GM19025 (cell line): ENCODE results near the gene ZNG1B.
"Not testable (repeated sequence)": the region's sequence is repeated elsewhere in the genome, so short reads cannot be mapped to it uniquely, and the experiment has no call there.

Source experiments
- ATAC-seq: cut with Tn5 transposase; IDR thresholded peaks from one replicate; pipeline ENCODE4 v1.9.1; 2021; ENCODE audit warnings: mild to moderate bottlenecking, low read depth, moderate library complexity; ENCODE audit not compliant: unreplicated experiment

Gene ZNG1B

GRCh38 chr2:113437508-113438465, at the start of gene ZNG1B:
Gene ZNG1B, plus strand, starts transcription at chr2:113437691. Its CDS starts 178 bp downstream, at chr2:113437869.
- not testable (repeated sequence) for ATAC-seq

- peak; percentile 60 for ATAC-seq
Observed at GRCh38 chr2:113390124-113390849, 47.2 kb upstream of the ZNG1B start.

DNA sequence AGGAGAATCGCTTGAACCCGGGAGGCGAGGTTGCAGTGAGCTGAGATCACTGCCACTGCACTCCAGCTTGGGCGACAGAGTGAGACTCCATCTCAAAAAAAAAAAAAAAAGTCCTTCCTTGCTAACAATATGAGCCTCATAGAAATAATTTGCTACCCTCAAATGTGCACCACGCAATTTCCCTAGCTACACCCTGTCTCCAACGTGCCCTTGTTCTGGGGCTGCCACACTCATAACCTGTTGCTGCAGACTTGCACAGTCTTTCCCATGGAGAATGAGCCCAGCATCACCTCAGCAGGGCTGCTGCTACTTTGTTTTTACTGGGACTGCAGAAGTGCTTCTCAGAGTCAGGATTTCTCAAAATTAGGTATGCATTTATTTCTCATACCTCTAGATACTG, 46.4 kb upstream of the ZNG1B start:
- no peak for ATAC-seq

- ATAC-seq: no peak
Observed at GRCh38 chr2:113406114-113406513, 31.4 kb upstream of the ZNG1B start.

DNA sequence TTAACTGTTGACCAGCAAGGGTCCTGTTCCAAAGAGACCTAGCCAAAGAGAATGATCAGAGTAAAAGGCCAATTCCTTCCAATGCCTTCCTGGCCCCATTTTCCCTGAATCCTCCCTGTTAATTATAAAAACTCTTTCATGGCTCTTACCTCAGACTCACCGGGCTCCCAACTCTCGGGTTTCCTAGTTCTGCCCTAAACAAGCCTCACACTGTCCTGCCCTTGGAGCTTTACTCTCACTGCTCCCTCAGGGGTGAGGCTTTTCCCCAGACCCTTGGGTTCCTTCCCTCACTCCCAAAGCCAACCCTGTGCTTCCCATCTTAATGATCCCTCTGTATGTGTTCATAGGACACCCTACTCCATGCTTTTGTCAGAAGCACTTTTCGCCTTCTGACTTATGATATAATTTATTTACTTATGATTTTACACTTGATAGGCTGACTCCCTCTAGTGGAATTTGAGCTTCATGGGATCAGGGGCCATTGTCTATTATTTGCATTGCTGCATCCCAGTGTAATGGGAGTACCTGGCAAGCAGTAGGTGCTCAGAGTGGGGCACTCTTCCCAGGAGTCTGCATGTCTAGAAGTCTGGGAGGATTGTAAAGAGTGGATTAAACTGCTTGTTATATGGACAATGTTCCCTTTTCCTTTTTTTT, 29.9 kb upstream of the ZNG1B start:
- ATAC-seq: no peak

DNA sequence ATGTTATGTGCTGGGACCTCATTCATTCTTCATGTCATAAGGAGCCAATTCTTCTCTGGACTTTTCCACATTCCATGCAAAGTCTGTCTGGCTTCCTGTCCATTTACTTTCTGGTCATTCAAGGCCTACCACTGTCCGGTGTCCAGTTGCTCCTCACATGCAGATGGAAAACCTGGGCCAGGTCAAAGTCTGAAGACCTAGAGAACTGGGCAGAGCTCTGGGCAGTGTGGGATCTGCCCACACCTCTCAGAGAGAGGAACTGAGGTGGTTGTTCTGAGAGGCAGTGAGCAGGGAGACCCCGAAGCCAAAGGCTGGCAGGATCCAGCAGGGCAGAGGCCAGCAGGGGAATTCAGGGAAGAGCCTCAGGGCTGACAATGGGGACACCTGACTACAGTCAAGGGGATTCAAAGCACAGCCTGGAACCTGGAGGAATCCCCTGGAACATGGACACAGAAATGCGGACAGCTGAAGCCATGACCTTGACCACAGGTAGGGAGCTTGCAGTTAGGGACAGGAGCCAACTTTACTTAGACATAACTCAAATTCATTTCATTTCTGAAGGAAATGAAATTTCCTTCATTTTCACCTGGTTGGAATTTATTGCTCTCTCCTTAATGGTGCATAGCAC, 25.7 kb upstream of the ZNG1B start:
- ATAC-seq: not testable (repeated sequence)

GRCh38 chr2:113412774-113413173, 24.7 kb upstream of the ZNG1B start:
- not testable (repeated sequence) for ATAC-seq

GRCh38 chr2:113431773-113432172, 5.7 kb upstream of the ZNG1B start:
- ATAC-seq: not testable (repeated sequence)

DNA sequence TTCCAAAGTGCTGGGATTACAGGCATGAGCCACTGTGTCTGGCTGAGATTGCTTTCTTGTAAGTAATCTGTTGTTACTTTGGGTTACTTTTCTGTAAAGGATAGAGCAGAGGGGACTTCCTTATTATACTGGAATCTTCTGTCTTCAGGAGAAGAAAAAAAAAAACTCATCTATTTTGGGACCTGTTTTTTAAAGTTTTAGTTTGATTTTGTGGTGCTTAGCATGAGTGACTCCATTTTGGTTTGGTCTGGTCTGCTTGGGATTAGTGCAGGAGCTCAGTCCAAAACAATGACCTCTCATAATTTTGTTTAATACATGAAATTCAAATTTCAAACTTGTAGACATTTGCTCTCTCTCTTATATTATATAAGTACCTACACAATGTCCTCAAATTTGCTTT, 4.0 kb upstream of the ZNG1B start:
- not testable (repeated sequence) for ATAC-seq

DNA sequence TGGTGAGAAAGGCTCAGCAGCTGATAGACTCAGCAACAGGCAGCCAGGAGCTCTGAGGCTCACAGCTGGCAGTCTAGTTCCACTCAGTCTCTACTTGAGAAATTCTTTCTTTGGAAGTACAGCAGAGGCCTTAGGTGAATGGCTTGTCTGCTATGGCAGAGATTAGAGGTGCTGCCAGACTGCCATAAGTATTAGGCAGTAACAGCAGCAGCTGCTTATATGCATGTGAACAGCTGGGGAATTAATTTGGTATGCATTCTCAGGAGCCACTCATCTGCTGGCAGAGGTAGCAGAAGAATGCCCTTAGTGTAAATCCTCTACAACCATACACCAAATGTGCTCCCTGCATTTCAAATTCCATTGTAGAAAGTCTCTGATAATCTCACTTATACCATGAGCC, 28.3 kb downstream of the ZNG1B start:
- not testable (repeated sequence) for ATAC-seq

DNA sequence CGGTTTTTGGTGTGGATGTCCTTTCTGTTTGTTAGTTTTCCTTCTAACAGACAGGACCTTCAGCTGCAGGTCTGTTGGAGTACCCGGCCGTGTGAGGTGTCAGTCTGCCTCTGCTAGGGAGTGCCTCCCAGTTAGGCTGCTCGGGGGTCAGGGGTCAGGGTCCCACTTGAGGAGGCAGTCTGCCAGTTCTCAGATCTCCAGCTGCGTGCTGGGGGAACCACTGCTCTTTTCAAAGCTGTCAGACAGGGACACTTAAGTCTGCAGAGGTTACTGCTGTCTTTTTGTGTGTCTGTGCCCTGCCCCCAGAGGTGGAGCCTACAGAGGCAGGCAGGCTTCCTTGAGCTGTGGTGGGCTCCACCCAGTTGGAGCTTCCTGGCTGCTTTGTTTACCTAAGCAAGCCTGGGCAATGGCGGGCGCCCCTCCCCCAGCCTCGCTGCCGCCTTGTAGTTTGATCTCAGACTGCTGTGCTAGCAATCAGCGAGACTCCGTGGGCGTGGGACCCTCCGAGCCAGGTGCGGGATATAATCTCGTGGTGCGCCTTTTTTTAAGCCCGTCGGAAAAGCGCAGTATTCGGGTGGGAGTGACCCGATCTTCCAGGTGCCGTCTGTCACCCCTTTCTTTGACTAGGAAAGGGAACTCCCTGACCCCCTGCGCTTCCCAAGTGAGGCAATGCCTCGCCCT, 39.3 kb downstream of the ZNG1B start:
- not testable (repeated sequence) for ATAC-seq

DNA sequence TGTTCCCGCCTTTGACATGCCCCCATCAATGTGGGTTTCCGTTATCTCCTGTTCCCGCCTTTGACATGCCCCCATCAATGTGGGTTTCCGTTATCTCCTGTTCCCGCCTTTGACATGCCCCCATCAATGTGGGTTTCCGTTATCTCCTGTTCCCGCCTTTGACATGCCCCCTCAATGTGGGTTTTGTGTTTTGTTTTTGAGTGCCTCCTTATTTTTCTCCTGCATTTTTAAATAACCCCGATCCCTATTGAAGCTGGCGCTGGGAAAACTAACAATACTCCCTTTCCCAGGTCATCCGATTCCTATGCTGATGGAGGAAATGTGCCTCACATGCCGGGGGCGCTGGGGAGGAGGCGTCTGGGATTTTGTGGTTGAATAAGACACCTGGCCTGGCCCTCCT, 59.0 kb downstream of the ZNG1B start:
- ATAC-seq: not testable (repeated sequence)

- not testable (repeated sequence) for ATAC-seq
Observed at GRCh38 chr2:113498365-113498764, 60.9 kb downstream of the ZNG1B start, which contains the start of gene FOXD4L1. Gene FOXD4L1, plus strand, starts transcription at chr2:113498665. Its CDS starts 592 bp downstream, at chr2:113499257.

DNA sequence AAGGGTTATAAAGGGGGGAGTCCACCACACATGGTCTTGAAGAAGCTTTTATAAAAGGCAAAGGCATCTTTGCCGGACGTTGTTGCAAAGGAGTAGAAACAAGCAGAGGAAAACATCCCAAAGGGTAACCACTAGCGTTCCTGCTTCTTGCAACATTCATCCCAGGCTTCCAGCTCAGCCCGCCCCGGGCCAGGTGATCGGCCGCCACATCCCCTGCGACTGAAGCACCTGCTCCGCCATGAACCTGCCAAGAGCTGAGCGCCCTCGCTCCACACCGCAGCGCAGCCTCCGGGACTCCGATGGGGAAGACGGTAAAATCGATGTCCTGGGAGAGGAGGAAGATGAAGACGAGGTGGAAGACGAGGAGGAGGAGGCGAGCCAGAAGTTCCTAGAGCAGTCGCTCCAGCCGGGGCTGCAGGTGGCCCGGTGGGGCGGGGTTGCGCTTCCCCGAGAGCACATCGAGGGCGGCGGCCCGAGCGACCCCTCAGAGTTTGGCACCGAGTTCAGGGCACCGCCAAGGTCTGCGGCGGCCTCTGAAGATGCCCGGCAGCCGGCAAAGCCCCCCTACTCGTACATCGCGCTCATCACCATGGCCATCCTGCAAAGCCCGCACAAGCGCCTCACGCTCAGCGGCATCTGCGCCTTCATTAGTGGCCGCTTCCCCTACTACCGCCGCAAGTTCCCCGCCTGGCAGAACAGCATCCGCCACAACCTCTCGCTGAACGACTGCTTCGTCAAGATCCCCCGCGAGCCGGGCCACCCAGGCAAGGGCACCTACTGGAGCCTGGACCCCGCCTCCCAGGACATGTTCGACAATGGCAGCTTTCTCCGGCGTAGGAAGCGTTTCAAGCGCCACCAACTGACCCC, 61.8 kb downstream of the ZNG1B start:
- ATAC-seq: not testable (repeated sequence)

DNA sequence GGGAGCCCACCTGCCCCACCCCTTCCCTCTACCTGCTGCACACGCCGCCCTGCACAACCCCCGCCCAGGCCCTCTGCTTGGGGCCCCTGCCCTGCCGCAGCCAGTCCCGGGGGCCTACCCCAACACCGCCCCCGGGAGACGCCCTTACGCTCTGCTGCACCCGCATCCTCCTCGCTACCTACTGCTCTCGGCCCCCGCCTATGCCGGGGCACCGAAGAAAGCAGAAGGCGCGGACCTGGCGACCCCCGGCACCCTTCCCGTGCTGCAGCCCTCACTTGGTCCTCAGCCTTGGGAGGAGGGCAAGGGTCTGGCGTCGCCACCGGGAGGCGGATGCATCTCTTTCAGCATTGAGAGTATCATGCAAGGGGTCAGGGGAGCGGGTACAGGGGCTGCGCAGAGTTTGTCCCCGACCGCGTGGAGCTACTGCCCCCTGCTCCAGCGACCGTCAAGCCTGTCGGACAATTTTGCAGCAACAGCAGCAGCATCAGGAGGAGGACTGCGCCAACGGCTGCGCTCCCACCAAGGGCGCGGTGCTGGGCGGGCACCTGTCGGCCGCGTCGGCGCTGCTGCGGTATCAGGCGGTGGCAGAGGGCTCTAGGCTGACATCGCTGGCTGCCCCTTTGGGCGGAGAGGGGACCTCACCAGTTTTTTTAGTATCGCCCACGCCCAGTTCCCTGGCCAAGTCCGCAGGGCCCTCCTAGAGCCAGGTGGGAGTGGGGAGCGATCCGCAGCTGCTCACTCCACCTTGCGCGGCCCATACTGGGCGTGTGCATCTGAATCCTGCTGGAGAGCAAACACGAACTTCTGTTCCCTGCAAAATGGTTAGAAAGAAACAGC, 62.6 kb downstream of the ZNG1B start:
- not testable (repeated sequence) for ATAC-seq

- ATAC-seq: not testable (repeated sequence)
Observed at GRCh38 chr2:113500723-113501038, 63.2 kb downstream of the ZNG1B start.

DNA sequence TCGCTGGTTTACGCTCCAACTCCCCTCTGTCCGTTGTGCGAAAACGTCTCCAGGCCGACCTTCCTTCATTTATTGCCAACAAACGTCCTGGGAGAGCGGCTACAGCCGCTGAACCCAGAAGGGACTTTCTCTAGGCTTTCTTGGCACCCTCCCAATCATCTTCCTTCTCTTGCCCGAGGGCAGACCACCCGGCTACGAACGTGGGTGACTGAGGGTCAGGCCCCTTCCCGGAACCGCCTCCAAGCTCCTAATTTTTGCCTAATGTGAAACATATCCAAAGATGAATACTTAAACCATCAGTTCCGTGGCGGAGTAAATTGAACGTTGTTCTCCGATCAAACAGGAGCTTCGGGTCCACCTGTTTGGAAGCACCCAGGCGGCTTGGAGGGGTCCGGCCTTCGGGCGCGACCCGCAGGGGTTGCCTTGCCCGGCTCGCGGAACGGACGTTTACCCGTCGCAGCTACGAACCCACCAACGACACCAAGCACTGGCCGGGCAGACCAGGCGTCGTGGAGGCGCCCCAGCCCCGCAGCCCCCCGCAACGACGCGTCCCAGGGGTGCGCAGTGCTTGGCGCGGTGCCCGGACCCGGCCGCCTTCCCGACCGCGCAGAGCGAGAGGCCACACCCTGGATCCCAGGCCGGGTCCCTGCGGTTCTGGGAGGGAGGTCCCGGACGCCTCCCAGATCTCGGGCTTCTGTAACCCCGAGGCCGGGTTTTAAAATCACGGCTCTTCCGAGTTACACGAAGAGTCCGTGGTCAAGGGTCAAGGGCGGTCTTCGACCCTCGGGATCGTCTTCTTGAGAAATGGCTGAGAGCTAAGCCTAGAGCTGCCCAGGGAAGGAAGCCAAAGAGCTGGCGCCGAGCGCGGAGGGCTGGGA, 65.0 kb downstream of the ZNG1B start:
- ATAC-seq: not testable (repeated sequence)
